22Rv1 (cell line): Measurements from ENCODE around the gene ARMCX5.
A peak's percentile ranks its signal among the peaks of the same experiment; 100 is the strongest.

Experiments
- H3K27ac ChIP-seq: fragments of 450-650 bp; 2 replicates; pipeline ENCODE4 v1.5.1; 2017
- CTCF ChIP-seq: fragments of 450-650 bp; IDR thresholded peaks from 2 replicates; pipeline ENCODE4 v1.5.1; 2017; ENCODE audit warnings: mild to moderate bottlenecking
- ZFX ChIP-seq: fragments of 450-650 bp; IDR thresholded peaks from 2 replicates; pipeline ENCODE4 v1.6.1; 2017; ENCODE audit warnings: antibody characterized with exemption, borderline replicate concordance

ARMCX5 gene

GRCh38 chrX:102599084-102599950 lies at the start of gene ARMCX5:
TSS of gene ARMCX5 (plus strand) at chrX:102599515. CDS start at chrX:102602142, 2,627 bp downstream.
- peak within 1 kb of the TSS; percentile 74 for H3K27ac ChIP-seq
- TF ChIP-seq ZFX (no peak), CTCF (no peak)

GRCh38 chrX:102558607-102559006 lies 40.7 kb upstream of the ARMCX5 start:
- TF ChIP-seq CTCF: no peak
- TF ChIP-seq ZFX: no peak
- no peak overlapping the region for H3K27ac ChIP-seq

- H3K27ac ChIP-seq: no peak overlapping the region
- TF ChIP-seq CTCF (no peak), ZFX (no peak)
These were observed 38.8 kb upstream of the ARMCX5 start for GRCh38 chrX:102560423-102561068.

GRCh38 chrX:102580891-102581290 lies 18.4 kb upstream of the ARMCX5 start:
- no peak overlapping the region for H3K27ac ChIP-seq
- TF ChIP-seq CTCF (no peak), ZFX (no peak)

GRCh38 chrX:102593367-102593766 lies 5.9 kb upstream of the ARMCX5 start:
- TF ChIP-seq CTCF: no peak
- no peak for TF ChIP-seq ZFX
- H3K27ac ChIP-seq: no peak overlapping the region

GRCh38 chrX:102599951-102600579 lies 750 bp downstream of the ARMCX5 start:
- peak overlapping the region; percentile 74 for H3K27ac ChIP-seq
- TF ChIP-seq CTCF: no peak
